ENCODE results near the gene CD247.

CD247 gene

DNA sequence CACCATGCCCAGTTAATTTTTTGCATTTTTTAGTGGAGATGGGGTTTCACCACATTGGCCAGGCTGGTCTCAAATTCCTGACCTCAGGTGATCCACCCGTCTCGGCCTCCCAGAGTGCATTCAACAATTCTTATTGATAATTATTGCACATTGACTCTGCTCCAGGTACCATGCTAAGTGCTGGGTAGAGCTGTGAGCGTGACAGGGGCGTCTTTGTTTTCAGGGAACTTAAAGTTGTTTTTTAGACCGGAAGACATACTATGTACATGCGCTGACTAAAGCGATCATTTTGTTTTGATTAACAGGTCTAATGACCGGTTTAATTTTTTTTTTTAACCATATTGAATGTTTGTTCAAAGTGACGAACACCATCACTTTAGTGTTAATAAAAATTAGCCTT is 4.0 kb downstream of the CD247 start:
- H3K4me3 ChIP-seq (ENCODE audit: low read depth, low read length), result no peak overlapping the region
- TF ChIP-seq, protein P1, sequence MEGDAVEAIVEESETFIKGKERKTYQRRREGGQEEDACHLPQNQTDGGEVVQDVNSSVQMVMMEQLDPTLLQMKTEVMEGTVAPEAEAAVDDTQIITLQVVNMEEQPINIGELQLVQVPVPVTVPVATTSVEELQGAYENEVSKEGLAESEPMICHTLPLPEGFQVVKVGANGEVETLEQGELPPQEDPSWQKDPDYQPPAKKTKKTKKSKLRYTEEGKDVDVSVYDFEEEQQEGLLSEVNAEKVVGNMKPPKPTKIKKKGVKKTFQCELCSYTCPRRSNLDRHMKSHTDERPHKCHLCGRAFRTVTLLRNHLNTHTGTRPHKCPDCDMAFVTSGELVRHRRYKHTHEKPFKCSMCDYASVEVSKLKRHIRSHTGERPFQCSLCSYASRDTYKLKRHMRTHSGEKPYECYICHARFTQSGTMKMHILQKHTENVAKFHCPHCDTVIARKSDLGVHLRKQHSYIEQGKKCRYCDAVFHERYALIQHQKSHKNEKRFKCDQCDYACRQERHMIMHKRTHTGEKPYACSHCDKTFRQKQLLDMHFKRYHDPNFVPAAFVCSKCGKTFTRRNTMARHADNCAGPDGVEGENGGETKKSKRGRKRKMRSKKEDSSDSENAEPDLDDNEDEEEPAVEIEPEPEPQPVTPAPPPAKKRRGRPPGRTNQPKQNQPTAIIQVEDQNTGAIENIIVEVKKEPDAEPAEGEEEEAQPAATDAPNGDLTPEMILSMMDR (IDR thresholded peaks at IDR 0.05; ENCODE audit: low read depth, low read length, missing control alignments), result no peak
- in situ Hi-C loops (cut with HindIII; ENCODE audit: low sequenced_read_pairs), result no loop called here
- DNase-seq (ENCODE audit: low read depth), result no peak

GRCh38 chr1:167512046-167512654 is 6.2 kb downstream of the CD247 start:
- in situ Hi-C loops (cut with HindIII; ENCODE audit: low sequenced_read_pairs), result no loop called here
- H3K4me3 ChIP-seq (ENCODE audit: low read depth, low read length), result no peak overlapping the region
- no peak for DNase-seq (ENCODE audit: low read depth)
- TF ChIP-seq, protein P1 (IDR thresholded peaks at IDR 0.05; ENCODE audit: low read depth, low read length, missing control alignments), result no peak

DNA sequence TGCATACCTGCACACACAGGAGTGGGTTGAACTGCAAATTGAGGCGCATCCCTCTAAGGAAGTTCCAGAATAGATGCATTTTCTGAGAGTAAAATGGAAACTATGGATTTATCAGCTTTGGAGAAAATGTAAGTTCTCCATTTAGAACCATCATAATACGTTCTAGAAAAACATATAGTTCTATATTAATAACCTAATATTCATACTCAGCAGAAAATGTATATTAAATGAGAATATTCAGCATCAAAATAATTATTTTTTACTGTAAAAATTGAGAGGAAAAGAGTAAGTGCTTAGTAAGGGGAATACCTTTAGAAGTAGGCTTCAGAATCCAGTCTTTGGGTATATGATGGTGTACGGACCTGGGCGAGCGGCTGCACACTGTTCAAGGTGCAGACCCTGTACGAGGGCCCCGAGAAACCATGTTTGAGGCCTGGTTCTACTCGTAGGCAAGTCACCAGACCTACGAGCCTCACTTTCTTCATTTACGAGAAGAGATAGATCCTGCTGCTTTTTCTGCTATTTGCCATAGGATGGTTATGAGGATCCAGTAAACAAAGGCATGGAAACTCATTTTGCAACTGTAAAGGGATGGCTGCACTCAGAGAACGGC is 6.8 kb downstream of the CD247 start:
- in situ Hi-C loops (cut with HindIII; ENCODE audit: low sequenced_read_pairs), result no loop called here
- TF ChIP-seq, protein P1 (IDR thresholded peaks at IDR 0.05; ENCODE audit: low read depth, low read length, missing control alignments), result no peak
- DNase-seq (ENCODE audit: low read depth), result no peak
- no peak overlapping the region for H3K4me3 ChIP-seq (ENCODE audit: low read depth, low read length)

- TF ChIP-seq, protein P1 (IDR thresholded peaks at IDR 0.05; ENCODE audit: low read depth, low read length, missing control alignments), result no peak
- no peak for DNase-seq (ENCODE audit: low read depth)
- no peak overlapping the region for H3K4me3 ChIP-seq (ENCODE audit: low read depth, low read length)
- in situ Hi-C loops (cut with HindIII; ENCODE audit: low sequenced_read_pairs), result no loop called here
These were observed 7.4 kb downstream of the CD247 start for GRCh38 chr1:167510881-167511280.

DNA sequence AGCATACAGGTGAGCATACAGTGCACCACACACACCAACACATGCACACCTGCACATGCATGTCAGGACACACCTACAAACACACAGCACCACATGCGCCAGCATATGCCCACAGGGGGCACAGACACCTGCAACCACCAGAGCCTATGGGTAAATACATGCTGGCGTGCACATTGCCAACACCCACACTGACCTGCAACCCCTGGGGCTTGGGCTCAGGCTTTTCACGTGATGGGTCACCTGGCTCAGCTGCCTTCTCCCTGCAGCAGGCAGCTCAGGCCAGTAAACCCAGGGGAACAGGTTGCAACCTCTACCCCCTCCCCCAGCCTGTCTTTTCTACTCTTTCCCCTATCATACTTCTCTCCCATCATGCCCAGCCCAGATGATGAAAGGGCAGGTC is 8.1 kb downstream of the CD247 start:
- in situ Hi-C loops (cut with HindIII; ENCODE audit: low sequenced_read_pairs), result no loop called here
- no peak for DNase-seq (ENCODE audit: low read depth)
- no peak overlapping the region for H3K4me3 ChIP-seq (ENCODE audit: low read depth, low read length)
- TF ChIP-seq, protein P1 (IDR thresholded peaks at IDR 0.05; ENCODE audit: low read depth, low read length, missing control alignments), result no peak

- TF ChIP-seq, protein P1 (IDR thresholded peaks at IDR 0.05; ENCODE audit: low read depth, low read length, missing control alignments), result no peak
- in situ Hi-C loops (cut with HindIII; ENCODE audit: low sequenced_read_pairs), result no loop called here
- H3K4me3 ChIP-seq (ENCODE audit: low read depth, low read length), result no peak overlapping the region
- DNase-seq (ENCODE audit: low read depth), result no peak
These were observed 8.7 kb downstream of the CD247 start for GRCh38 chr1:167509587-167509986.
